Retinal pigment epithelial cell (primary cell): Measurements from ENCODE around the gene RSPH9.

Experiments
- DNase-seq: peaks from one replicate; pipeline ENCODE4 v3.0.0-alpha.2; 2010; ENCODE audit warnings: low read depth
- H3K4me3 ChIP-seq: 2 replicates; pipeline ENCODE4 v1.5.1; 2011; ENCODE audit warnings: mild to moderate bottlenecking, low read length, control low read depth, moderate library complexity
- CTCF ChIP-seq: conservative IDR thresholded peaks from 2 replicates; pipeline ENCODE4 v1.5.1; 2011; ENCODE audit warnings: low read depth, low read length, control low read depth, inconsistent platforms

RSPH9 gene

GRCh38 chr6:43703512-43704429 is 58.9 kb downstream of the RSPH9 start:
- TF ChIP-seq CTCF, result no peak
- H3K4me3 ChIP-seq, result no peak overlapping the region
- DNase-seq, result no peak

- TF ChIP-seq CTCF, result no peak
- DNase-seq, result no peak
- H3K4me3 ChIP-seq, result no peak overlapping the region
Measured at GRCh38 chr6:43705996-43706395, 61.2 kb downstream of the RSPH9 start.

GRCh38 chr6:43706788-43707187 is 62.0 kb downstream of the RSPH9 start:
- DNase-seq, result no peak
- no peak for TF ChIP-seq CTCF

GRCh38 chr6:43707269-43707668 is 62.4 kb downstream of the RSPH9 start:
- DNase-seq, result no peak
- no peak overlapping the region for H3K4me3 ChIP-seq
- TF ChIP-seq CTCF, result no peak

More at GRCh38 chr6:43706788-43707187, 62.0 kb downstream of the RSPH9 start:
- no peak overlapping the region for H3K4me3 ChIP-seq

- DNase-seq, result no peak
- no peak for TF ChIP-seq CTCF
- no peak overlapping the region for H3K4me3 ChIP-seq
Measured at GRCh38 chr6:43707767-43708166, 62.9 kb downstream of the RSPH9 start.

GRCh38 chr6:43708860-43709653 is 64.2 kb downstream of the RSPH9 start:
- DNase-seq, result peak; percentile 14
- no peak for TF ChIP-seq CTCF
- no peak overlapping the region for H3K4me3 ChIP-seq
